ENCODE measurements around the gene ZNF511.

ZNF511 gene

DNA sequence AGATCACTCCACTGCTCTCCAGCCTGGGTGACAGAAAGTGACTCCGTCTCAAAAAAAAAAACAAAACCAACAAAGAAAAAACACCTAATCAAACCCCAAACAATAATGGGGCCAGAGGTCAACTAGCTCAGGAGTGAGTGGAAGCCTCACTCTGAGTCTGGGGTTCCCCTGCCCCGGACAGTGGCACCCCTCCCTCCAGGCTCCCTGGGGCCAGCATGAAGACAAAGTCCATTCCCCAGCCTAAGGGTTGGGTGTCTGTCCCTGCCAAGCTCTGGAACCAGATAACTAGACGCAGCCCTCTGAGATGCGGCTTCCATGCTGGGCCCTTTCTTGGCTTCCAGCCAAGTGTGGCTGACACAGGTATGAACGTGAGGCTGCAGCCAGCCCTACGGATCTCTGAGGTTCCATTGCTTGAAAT lies 50.8 kb downstream of the ZNF511 start (continued):
- TF ChIP-seq, protein P1, sequence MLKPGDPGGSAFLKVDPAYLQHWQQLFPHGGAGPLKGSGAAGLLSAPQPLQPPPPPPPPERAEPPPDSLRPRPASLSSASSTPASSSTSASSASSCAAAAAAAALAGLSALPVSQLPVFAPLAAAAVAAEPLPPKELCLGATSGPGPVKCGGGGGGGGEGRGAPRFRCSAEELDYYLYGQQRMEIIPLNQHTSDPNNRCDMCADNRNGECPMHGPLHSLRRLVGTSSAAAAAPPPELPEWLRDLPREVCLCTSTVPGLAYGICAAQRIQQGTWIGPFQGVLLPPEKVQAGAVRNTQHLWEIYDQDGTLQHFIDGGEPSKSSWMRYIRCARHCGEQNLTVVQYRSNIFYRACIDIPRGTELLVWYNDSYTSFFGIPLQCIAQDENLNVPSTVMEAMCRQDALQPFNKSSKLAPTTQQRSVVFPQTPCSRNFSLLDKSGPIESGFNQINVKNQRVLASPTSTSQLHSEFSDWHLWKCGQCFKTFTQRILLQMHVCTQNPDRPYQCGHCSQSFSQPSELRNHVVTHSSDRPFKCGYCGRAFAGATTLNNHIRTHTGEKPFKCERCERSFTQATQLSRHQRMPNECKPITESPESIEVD (tag by site-specific recombination; IDR thresholded peaks at IDR 0.05) = no peak
- TF ChIP-seq HOXA7 (CRISPR knock-in tag; IDR thresholded peaks at IDR 0.05; ENCODE audit: borderline replicate concordance) (no peak), ZNF404 (tag by site-specific recombination; IDR thresholded peaks at IDR 0.05) (no peak), ZNF555 (tag by site-specific recombination; conservative IDR thresholded peaks at IDR 0.05) (no peak), SCRT1 (tag by site-specific recombination; IDR thresholded peaks at IDR 0.05; ENCODE audit: borderline replicate concordance) (no peak), ZNF133 (tag by site-specific recombination; IDR thresholded peaks at IDR 0.05) (no peak; the same call in 1 of the 2 replicates), ZNF621 (tag by site-specific recombination; IDR thresholded peaks at IDR 0.05) (no peak), YY1 (tag by site-specific recombination; IDR thresholded peaks at IDR 0.05) (no peak), ZNF433 (tag by site-specific recombination; IDR thresholded peaks at IDR 0.05; ENCODE audit: low read depth) (no peak), ZNF585B (tag by site-specific recombination; IDR thresholded peaks at IDR 0.05) (no peak), GFI1B (tag by site-specific recombination; IDR thresholded peaks at IDR 0.05) (no peak), ZBTB1 (tag by site-specific recombination; IDR thresholded peaks at IDR 0.05) (no peak), ZNF426 (tag by site-specific recombination; IDR thresholded peaks at IDR 0.05) (no peak), ZIC2 (tag by site-specific recombination; IDR thresholded peaks at IDR 0.05) (peak; percentile 34), ZNF654 (tag by site-specific recombination; IDR thresholded peaks at IDR 0.05; ENCODE audit: low read depth) (no peak), BCL11B (tag by site-specific recombination; IDR thresholded peaks at IDR 0.05; ENCODE audit: low read depth) (no peak), ZNF544 (tag by site-specific recombination; IDR thresholded peaks at IDR 0.05) (peak; percentile 73; the same call in 1 of the 2 replicates), ZNF112 (tag by site-specific recombination; IDR thresholded peaks at IDR 0.05) (0 out of 2 replicates have a peak, but pooled peaks have one; percentile 58), ZBTB17 (tag by site-specific recombination; IDR thresholded peaks at IDR 0.05) (peak; percentile 57; the same call in 1 of the 2 replicates), ZNF843 (tag by site-specific recombination; IDR thresholded peaks at IDR 0.05) (no peak), ZNF169 (tag by site-specific recombination; IDR thresholded peaks at IDR 0.05) (no peak), KLF8 (tag by site-specific recombination; IDR thresholded peaks at IDR 0.05) (no peak), ZNF660 (tag by site-specific recombination; IDR thresholded peaks at IDR 0.05) (peak; percentile 71; the same call in 1 of the 2 replicates), ZNF37A (tag by site-specific recombination; IDR thresholded peaks at IDR 0.05) (no peak), ZNF350 (tag by site-specific recombination; IDR thresholded peaks at IDR 0.05) (0 out of 2 replicates have a peak, but pooled peaks have one; percentile 51)
- TF ChIP-seq, protein P2, sequence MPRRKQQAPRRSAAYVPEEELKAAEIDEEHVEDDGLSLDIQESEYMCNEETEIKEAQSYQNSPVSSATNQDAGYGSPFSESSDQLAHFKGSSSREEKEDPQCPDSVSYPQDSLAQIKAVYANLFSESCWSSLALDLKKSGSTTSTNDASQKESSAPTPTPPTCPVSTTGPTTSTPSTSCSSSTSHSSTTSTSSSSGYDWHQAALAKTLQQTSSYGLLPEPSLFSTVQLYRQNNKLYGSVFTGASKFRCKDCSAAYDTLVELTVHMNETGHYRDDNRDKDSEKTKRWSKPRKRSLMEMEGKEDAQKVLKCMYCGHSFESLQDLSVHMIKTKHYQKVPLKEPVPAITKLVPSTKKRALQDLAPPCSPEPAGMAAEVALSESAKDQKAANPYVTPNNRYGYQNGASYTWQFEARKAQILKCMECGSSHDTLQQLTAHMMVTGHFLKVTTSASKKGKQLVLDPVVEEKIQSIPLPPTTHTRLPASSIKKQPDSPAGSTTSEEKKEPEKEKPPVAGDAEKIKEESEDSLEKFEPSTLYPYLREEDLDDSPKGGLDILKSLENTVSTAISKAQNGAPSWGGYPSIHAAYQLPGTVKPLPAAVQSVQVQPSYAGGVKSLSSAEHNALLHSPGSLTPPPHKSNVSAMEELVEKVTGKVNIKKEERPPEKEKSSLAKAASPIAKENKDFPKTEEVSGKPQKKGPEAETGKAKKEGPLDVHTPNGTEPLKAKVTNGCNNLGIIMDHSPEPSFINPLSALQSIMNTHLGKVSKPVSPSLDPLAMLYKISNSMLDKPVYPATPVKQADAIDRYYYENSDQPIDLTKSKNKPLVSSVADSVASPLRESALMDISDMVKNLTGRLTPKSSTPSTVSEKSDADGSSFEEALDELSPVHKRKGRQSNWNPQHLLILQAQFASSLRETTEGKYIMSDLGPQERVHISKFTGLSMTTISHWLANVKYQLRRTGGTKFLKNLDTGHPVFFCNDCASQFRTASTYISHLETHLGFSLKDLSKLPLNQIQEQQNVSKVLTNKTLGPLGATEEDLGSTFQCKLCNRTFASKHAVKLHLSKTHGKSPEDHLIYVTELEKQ (tag by site-specific recombination; IDR thresholded peaks at IDR 0.05; ENCODE audit: borderline replicate concordance) = no peak
- TF ChIP-seq, protein P3, sequence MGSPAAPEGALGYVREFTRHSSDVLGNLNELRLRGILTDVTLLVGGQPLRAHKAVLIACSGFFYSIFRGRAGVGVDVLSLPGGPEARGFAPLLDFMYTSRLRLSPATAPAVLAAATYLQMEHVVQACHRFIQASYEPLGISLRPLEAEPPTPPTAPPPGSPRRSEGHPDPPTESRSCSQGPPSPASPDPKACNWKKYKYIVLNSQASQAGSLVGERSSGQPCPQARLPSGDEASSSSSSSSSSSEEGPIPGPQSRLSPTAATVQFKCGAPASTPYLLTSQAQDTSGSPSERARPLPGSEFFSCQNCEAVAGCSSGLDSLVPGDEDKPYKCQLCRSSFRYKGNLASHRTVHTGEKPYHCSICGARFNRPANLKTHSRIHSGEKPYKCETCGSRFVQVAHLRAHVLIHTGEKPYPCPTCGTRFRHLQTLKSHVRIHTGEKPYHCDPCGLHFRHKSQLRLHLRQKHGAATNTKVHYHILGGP (tag by site-specific recombination; IDR thresholded peaks at IDR 0.05) = peak; percentile 43; the same call in 1 of the 2 replicates
- TF ChIP-seq, protein P4, sequence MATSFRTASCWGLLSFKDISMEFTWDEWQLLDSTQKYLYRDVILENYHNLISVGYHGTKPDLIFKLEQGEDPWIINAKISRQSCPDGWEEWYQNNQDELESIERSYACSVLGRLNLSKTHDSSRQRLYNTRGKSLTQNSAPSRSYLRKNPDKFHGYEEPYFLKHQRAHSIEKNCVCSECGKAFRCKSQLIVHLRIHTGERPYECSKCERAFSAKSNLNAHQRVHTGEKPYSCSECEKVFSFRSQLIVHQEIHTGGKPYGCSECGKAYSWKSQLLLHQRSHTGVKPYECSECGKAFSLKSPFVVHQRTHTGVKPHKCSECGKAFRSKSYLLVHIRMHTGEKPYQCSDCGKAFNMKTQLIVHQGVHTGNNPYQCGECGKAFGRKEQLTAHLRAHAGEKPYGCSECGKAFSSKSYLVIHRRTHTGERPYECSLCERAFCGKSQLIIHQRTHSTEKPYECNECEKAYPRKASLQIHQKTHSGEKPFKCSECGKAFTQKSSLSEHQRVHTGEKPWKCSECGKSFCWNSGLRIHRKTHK (tag by site-specific recombination; IDR thresholded peaks at IDR 0.05) = no peak
- TF ChIP-seq, protein P5, sequence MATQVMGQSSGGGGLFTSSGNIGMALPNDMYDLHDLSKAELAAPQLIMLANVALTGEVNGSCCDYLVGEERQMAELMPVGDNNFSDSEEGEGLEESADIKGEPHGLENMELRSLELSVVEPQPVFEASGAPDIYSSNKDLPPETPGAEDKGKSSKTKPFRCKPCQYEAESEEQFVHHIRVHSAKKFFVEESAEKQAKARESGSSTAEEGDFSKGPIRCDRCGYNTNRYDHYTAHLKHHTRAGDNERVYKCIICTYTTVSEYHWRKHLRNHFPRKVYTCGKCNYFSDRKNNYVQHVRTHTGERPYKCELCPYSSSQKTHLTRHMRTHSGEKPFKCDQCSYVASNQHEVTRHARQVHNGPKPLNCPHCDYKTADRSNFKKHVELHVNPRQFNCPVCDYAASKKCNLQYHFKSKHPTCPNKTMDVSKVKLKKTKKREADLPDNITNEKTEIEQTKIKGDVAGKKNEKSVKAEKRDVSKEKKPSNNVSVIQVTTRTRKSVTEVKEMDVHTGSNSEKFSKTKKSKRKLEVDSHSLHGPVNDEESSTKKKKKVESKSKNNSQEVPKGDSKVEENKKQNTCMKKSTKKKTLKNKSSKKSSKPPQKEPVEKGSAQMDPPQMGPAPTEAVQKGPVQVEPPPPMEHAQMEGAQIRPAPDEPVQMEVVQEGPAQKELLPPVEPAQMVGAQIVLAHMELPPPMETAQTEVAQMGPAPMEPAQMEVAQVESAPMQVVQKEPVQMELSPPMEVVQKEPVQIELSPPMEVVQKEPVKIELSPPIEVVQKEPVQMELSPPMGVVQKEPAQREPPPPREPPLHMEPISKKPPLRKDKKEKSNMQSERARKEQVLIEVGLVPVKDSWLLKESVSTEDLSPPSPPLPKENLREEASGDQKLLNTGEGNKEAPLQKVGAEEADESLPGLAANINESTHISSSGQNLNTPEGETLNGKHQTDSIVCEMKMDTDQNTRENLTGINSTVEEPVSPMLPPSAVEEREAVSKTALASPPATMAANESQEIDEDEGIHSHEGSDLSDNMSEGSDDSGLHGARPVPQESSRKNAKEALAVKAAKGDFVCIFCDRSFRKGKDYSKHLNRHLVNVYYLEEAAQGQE (tag by site-specific recombination; IDR thresholded peaks at IDR 0.05) = no peak
- TF ChIP-seq, protein P6, sequence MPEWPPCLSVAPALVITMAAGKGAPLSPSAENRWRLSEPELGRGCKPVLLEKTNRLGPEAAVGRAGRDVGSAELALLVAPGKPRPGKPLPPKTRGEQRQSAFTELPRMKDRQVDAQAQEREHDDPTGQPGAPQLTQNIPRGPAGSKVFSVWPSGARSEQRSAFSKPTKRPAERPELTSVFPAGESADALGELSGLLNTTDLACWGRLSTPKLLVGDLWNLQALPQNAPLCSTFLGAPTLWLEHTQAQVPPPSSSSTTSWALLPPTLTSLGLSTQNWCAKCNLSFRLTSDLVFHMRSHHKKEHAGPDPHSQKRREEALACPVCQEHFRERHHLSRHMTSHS (tag by site-specific recombination; IDR thresholded peaks at IDR 0.05) = no peak

Measured in HEK293 (cell line).